Myocyte (in vitro differentiated cells): ENCODE measurements around the gene PRKAR1B. TPM values are rescaled to one million over a fixed set of nuclear protein-coding genes. Genes with fewer than 3 reads are reported as not detected.
A peak's percentile ranks its signal among the peaks of the same experiment; 100 is the strongest.

ENCODE experiments used
- DNase-seq: peaks from one replicate; pipeline ENCODE4 v3.0.0-alpha.2; 2012; ENCODE audit warnings: low read depth
- total RNA-seq: library from RNA; depleted of rRNA; stranded (reverse); fragments of >200 nt; gene quantifications from 2 replicates; pipeline ENCODE4 v1.2.3, GENCODE V29; 2014

The PRKAR1B gene
- total RNA-seq, 1 donor from 2014 or later = 16.4 TPM

DNA sequence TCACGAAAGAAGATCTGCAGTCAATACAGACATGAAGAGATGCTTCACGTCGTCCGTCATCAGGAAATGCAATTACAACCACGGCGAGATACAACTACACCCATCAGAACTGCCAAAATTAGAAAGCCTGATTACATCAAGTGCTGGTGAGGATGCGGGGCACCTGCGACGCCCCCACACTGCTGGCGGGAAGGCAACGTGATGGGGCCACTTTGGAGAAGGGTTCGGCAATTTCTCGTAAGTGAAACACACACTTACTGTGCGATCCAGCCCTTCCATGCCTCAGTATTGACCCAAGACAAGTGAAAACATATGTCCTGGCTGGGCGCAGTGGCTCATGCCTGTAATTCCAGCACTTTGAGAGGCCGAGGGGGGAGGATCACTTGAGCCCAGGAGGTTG lies 181.6 kb downstream of the PRKAR1B start:
- DNase-seq = no peak

DNA sequence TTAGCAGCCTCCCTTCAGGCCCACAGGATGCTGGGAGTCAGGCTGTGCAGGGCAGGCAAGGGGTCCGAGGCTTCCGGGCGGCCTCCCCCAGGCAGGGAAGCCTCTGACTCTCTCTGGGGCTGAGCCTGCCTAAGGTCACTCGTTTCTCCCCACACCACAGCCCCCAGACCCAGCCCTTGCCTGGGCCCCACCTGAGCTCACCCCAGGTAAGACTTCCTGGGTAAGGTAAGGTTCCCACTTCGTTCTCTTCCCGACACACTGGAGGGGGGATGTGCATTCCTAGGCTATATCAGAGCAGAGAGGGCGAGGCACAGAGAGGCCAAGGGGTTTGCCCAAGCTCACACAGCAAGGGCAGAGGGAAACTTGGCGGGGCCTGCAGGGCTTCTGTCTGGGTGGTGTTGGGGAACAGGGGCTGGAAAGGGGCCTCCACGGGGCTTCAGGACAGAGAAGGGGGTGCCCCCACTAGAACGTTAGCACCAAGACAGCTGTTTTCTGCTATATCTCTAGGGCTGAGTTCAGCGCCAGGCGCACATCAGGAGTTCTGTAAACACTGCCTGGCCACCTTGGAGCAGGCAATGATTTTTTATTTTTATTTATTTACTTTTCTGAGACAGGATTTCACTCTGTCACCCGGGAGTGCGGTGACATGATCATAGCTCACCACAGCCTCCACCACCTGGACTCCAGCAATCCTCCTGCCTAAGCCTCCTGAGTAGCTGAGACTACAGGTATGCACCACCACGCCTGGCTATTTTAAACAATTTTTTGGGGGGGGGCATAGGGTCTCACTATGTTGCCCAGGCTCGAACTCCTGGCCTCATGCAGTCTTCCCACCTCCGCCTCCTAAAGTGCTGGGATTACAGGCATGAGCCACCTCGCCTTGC lies 182.5 kb downstream of the PRKAR1B start:
- DNase-seq = no peak

DNA sequence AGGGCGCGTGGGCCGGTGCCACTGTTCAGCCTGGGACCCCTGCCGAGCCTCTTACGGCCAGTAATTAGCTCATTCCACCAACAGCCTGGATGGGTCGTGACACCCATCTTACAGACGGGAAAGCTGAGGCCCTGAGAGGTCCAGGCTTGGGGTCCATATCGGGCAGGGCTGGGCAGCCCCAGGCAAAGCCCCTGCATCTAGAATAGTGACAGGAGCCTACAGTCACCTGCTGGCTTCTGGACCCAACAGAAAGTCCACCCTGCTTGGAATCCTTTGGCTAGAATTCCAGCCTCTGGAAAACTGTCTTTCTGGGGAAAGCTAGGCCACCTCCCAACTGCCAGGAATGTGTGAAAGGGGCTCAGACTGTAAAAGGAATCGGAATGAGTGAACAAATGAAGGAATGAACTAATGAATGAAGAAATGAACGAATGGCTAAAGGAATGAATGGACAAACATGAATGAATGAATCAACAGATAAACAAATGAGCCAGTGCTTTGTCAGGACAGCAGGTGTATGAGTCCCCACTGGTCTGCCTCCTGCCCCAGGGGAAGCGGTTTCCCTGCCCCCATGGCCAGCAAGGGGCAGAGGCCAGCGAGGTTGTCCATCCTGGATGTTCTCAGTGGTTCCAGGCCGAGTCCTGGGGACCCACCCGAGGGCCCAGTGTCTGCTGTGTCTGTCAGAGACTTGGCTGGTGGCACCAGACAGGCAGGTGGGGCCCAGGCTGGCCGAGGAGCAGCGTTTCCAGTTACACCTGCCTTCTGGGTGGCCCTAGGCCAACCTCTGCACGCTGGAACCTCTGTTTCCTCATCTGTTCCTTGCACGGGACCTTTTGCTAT lies 183.4 kb downstream of the PRKAR1B start:
- DNase-seq = no peak

DNA sequence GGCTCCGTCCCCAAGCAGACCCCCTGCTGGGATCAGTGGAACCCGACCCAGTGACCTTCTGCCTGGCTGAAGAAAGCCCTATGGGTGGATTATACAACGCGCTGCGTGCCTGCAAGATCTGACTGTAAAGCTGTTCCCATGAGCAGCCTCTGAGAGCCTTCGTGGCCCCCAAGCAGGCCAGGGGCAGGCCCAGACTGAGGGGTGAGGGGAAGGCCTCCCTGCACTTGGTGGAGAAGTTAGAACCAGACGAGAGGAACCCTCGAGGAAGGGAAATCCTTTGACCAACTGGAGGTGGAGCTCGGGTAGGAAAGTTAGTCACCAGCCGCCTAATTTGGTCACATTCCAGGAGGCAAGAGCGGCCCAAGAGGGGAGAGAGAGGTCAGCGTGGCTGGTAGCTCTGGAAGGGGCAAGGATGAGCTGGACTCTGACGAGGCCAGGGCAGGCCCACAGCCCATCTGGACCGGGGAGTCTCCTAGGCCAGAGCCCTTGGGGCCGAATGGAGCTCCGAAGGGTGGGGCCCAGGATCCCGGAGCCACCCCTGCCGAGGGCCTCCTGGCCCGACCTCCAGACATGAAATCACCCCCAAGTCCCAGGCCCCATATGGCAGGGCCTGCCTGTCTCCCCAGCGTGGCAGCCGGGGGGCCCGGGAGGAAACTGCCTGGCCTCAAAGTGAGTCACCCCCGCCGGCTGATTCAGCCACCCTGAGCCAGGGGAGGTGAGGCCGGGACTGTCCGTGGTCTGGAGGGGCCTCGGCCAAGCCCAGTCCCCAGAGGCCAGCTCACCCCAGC lies 184.2 kb downstream of the PRKAR1B start:
- DNase-seq = peak; percentile 97

DNA sequence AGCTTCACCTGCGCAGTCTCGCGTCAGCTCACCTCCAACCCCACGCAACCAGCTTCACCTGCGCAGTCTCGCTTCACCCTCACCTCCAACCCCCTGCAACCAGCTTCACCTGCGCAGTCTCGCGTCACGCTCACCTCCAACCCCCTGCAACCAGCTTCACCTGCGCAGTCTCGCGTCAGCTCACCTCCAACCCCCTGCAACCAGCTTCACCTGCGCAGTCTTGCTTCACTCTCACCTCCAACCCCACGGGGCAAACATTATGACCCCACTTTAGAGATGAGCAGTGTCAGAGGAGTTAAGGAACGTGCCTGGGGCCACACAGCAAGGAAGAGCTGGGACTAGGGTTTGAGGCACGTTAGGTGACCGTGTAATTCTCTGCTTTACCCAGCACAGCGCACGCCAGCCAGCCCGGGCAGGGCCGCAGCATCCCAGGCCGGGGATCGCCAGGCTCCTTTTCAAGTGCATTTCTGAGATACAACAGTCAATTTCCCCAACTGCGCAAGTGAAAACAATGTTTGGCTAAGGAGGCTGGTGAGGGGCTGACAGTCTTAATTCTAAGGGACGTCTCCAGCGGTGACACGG lies 184.9 kb downstream of the PRKAR1B start:
- DNase-seq = no peak

DNA sequence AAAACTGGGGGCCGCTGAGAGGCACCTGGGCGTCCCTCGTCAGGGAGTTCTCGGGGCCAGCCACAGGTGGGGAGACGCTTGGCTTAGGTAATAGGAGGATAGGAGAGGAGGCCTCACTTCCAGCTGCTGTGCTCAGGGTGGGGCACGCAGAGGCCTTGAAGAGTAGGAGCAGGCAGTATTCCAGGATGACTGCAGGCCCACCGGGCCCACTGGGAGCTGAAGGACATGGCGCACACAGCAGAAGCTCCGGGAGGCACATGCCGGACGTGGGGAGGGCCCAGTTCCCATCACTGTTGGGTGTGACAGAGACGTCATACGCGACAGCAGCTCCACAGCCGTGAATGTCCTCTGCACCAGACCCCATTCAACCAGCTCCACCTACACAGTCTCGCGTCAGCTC lies 185.4 kb downstream of the PRKAR1B start:
- no peak for DNase-seq

DNA sequence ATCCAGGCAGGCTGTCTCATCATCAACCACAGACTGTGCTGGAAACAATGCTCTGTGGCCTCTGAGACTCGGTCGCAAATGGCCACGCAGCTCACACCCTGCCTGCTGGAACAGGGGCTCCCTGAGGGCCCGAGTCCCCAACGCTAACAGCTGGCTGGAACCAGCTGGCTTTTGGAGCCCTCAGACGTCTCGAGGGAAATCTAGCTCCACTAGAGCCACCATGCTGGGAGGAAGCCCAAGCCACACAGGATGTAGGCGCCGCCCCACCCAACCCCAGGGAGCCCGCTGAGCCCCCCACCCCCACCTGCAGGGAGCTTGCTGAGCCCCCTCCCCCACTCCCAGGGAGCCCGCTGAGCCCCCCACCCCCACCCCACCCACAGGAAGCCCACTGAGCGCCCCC lies 186.1 kb downstream of the PRKAR1B start:
- DNase-seq = no peak

DNA sequence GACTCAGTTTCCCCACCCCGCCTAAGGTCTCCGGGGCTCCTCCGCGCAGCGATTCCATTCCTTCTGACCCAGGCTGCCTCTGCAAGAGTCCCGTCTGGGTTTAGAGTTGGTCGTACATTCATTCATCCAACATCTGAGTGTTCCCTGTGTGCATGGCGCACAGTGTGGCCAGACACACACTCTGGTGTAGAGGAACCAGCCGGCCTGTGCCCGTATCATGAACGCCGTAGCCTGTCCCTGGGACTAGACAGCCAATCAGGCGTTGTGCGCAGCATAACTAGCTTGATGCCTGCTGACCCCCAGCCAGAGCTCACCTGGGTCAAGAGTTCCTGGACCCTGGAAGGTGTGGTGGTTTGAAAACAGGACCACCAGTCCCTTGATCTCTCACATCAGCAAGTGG lies 186.5 kb downstream of the PRKAR1B start:
- DNase-seq = no peak

DNA sequence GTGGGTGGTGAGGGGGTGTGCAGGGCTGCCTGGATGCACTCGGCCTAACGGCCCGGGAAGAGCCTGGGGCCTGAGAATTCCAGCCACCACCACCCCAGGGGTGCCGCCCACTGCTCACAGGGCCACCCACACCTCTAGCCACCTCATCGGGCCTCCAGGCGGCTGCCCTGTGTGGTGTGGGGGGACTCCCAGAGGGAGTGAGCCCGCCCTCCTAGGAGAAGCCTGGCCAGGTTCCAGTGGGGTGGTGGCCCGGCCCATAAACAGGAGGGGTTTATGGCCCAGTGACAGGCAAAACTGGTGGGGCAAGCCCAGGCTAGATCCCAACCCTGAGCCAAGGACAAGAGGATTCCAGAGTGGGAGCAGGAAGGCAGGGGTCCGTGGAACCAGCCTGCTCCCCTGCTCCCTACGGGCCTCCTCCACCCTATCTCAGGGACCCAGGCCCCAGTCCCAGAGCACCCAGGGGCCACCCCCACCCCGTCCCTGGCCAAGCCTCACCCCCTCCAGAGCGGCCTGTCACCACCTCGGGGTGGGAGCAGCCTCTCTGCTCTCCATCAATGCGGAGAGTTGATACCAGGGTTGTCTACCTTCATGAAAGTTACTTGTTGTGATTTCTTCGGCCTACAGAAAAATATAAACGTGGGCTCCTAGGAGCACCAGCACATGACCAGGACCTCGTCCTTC lies 187.2 kb downstream of the PRKAR1B start:
- peak; percentile 53 for DNase-seq

DNA sequence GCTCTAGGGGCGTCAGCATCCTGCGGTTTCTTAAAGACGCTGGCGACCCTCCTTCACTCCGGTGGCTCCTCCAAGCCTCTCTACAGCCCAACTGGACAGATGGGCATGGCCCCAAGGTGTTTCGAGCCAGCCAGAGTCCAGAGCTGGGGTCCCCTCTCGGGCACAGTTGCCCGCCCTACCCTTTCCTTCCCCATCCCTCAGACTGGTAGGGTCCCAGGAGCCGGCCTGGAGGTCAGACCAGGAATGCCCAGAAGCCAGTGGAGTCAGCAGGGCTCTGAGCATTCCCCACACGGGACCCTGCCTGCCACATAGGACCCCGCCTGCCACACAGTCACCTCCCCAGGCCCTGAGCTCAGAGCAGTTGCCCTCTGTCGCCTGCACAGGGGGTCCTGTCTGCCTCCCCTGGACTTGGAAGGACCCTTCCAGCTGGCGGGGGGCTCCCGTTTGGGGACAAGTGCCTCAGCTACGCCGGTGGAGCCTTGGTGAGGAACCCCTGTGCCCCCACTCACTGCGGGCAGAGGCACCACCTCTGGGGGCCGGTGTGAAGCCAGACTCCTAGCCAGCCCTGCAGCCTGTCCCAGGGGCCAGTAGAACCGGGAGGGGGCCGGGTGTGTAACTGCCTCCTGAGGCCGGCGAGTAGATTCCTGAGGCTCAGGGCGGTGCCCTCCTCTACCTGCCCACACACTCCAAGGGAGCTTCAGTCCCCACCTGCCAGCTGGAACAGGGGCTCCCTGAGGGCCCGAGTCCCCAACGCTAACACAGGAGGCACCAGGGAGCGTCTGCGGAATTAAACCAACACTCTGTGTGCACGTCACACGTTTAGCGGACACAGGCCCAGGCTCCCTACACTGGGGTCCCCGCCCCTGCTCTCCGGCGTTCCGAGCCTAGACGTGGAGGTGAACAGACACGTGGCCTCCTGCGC lies 188.1 kb downstream of the PRKAR1B start:
- peak; percentile 28 for DNase-seq

DNA sequence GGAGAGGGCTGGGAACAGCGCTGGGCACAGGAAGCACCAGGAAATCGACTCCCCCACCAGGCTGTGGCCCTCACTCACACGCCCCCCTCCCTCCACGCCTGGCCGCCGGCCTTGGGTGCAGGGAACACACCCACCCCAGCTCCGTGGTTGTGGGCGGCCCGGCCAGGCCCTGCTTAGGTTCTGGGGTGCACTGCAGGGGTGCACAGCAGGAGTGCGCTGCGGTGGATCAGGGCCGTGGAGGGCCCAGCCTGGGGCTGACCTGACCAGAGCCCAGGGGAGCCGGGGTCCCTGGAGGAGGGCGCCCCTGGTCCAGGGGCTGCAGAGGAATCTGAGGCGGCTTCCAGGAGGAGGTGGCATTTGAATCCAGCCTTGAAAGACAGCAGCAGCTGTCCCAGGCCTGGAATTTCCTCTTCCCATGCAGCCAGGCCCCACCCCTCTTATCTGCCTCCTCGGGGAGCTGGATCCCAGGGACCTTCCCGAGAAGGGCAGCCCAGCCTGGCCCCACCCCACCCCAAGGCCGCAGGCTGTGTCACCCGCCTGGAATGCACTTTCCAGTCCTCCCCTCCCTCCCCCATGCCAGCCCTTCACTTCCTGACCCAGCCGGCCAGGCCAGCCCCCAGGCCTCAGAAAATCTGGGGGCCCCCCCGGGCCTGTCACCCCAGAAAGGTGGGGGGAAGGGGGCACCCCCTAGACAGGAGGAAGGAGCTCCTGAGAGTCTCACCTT lies 189.0 kb downstream of the PRKAR1B start:
- DNase-seq = peak; percentile 100

DNA sequence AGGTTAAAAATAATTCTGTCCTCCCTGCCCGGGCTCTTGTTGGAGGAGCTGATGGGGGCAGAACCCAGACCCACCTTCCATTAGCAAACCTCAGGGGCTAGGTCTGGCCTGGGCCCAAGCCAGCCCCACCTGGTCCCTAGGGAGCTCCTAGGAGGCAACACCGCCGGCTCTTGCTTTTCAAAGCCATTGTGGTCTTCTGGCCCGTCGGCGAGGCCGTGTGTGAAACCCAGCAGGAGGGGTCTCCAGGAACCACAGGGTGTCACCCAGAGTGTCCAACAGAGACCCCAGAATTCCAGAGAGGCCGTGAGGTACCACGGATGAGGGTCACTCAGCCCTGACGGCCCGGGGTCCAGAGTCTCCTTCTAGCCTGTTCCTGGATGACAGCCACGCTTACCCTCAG lies 190.8 kb downstream of the PRKAR1B start:
- DNase-seq = no peak

DNA sequence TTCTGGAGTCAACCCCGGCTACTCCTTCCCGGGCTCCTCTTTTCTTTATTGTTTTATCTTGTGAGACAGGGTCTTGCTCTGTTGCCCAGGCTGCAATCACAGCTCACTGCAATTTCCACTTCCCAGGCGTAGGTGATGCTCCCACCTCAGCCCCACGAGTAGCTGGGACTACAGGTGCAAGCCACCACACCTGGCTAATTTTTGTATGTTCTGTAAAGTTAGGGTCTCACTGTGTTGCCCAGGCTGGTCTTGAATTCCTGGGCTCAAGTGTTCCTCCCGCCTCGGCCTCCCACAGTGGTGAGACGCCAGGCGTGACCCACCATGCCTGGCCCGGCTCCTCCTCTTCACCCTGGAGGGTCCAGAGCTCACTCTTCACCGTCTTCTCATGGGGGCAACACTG lies 192.1 kb downstream of the PRKAR1B start:
- no peak for DNase-seq

DNA sequence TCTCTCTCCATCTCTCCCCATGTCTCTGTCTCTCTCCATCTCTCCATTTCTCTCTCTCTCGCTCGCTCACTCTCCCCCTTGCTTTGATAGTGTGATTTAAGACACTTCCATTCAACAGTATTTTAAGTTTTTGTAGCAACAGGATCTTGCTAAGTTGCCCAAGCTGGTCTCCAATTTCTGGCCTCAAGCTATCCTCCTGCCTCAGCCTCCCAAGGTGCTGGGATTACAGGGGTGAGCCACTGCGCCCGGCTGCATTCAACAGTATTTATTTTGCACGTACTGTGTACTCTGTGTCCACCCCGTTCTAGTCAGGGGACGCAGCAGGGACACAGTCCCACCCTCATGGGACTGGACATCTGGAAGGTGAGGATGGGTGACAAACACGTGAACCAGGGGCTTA lies 193.0 kb downstream of the PRKAR1B start:
- DNase-seq = no peak

DNA sequence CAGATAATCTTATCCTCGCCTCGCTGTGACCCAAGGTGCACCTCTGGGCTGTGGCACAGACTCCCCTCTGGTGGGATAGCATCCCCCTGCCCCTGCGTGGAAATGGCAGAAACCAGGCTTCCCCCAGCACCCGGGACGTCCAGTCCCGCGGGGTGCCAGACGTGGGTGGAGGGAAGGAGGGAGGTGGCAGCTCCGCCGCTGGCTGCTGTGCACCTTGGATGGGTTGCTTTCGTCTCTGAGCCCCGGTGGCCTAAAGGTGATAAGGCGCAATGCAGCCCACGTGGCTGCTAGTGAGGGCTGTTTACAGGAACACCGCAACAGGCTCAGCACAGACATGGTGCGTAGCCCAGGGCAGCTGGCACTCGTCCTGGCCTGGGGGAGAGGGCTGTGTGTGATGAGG lies 193.8 kb downstream of the PRKAR1B start:
- no peak for DNase-seq

DNA sequence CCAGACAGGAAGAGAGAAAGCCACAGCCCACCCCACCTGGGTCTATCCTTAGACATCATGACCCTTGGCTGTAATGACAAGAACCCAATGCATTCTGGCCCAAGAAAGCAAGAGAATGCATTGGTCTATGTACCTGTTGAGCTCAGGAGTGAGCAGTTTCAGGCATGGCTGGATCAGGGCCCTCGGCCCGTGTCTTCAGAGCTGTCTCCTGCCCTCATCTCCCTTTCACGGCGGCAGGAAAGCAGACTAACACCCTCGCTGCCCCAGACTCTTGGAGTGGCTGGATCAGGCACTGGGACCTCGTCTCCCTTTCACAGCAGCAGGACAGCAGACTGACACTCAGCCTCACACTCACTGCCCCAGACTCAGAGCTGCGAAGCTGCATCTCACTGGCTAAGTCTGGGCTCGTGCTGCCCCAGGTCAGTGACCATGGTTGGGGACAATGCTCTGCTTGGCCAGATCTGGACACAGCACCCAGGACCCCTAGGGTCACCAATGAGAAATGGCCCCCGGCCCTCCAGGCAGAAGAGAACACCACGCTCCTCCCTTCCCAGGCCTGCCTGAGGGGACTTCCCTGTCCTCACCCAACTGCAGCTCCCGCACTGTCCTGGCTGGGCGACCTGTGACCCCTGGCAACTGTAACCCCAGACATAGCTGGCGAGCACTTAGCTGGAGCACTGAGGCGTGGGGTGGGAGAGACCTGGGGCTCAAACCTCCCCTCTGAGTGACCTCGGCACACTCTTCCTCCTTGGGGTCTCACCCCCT lies 194.5 kb downstream of the PRKAR1B start:
- no peak for DNase-seq

DNA sequence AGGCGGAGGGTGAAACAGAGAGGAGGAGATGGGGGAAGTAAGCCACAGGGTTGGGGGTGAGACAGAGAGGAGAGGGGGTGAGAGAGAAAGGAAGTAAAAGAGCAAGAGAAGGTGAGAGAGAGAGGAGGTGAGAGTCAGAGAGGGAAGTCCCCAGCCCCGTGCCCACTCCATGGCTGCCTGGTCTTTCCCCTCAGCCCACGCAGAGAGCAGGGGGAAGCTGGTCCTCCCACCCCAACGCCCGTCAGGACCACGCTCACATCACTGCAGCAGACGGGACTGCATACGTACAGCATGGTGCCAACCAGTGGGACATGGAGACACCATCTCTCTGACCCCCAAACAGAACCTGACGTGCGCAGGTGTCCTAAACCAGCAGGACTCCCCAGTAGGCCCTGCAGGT lies 195.3 kb downstream of the PRKAR1B start:
- no peak for DNase-seq

DNA sequence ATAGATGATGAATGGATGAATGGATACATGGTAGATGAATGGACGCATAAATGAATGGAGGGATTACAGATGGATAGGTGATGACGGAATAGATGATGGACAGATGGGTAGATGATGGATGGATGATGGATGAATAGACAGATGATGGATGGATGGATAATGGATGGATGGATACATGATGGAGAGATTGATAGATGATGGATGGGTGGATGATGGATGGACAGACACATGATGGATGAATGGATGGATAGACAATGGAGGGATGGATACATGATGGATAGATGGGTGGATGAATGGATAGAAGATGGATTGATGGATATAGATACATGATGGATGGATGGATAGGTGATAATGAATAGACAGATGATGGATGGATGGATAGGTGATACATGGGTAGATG lies 198.6 kb downstream of the PRKAR1B start:
- no peak for DNase-seq
